HG03342 (cell line): ENCODE data around the gene RFPL1.
A peak's percentile ranks its signal among the peaks of the same experiment; 100 is the strongest.

Experiments used
- ATAC-seq: cut with Tn5 transposase; IDR thresholded peaks from one replicate; pipeline ENCODE4 v1.9.1; 2021; ENCODE audit warnings: mild to moderate bottlenecking, moderate library complexity; ENCODE audit not compliant: unreplicated experiment

RFPL1 gene

GRCh38 chr22:29442976-29443375, 4.6 kb downstream of the RFPL1 start:
- no peak for ATAC-seq

GRCh38 chr22:29443452-29443851, 5.1 kb downstream of the RFPL1 start:
- no peak for ATAC-seq

- ATAC-seq, result no peak
These were observed 5.7 kb downstream of the RFPL1 start for GRCh38 chr22:29443861-29444792.

GRCh38 chr22:29445508-29445907, 7.1 kb downstream of the RFPL1 start:
- ATAC-seq, result no peak

- ATAC-seq, result no peak
These were observed 9.5 kb downstream of the RFPL1 start for GRCh38 chr22:29447906-29448305.

- ATAC-seq, result no peak
These were observed 11.0 kb downstream of the RFPL1 start for GRCh38 chr22:29449296-29449875.

GRCh38 chr22:29450222-29450621, 11.8 kb downstream of the RFPL1 start:
- ATAC-seq, result no peak

- no peak for ATAC-seq
These were observed 13.5 kb downstream of the RFPL1 start for GRCh38 chr22:29451863-29452262.

- ATAC-seq, result no peak
These were observed 15.9 kb downstream of the RFPL1 start for GRCh38 chr22:29454276-29454675.

- ATAC-seq, result no peak
These were observed 17.9 kb downstream of the RFPL1 start for GRCh38 chr22:29456211-29456671.

- ATAC-seq, result no peak
These were observed 19.3 kb downstream of the RFPL1 start for GRCh38 chr22:29457730-29458129.

- ATAC-seq, result no peak
These were observed 20.2 kb downstream of the RFPL1 start for GRCh38 chr22:29458551-29458950.

- no peak for ATAC-seq
These were observed 21.4 kb downstream of the RFPL1 start for GRCh38 chr22:29459773-29460172.

GRCh38 chr22:29461263-29461662, 22.9 kb downstream of the RFPL1 start:
- ATAC-seq, result no peak

- ATAC-seq, result no peak
These were observed 25.2 kb downstream of the RFPL1 start for GRCh38 chr22:29463629-29464028.

- no peak for ATAC-seq
These were observed 26.2 kb downstream of the RFPL1 start for GRCh38 chr22:29464581-29464980.

GRCh38 chr22:29469755-29470154, 31.4 kb downstream of the RFPL1 start:
- no peak for ATAC-seq

GRCh38 chr22:29470159-29470855, 31.9 kb downstream of the RFPL1 start:
- no peak for ATAC-seq

- no peak for ATAC-seq
These were observed 34.6 kb downstream of the RFPL1 start for GRCh38 chr22:29473001-29473400.

- ATAC-seq, result peak; percentile 63
These were observed 37.2 kb downstream of the RFPL1 start for GRCh38 chr22:29475550-29475949.

- ATAC-seq, result no peak
These were observed 37.7 kb downstream of the RFPL1 start for GRCh38 chr22:29476116-29476515.
